ENCODE results near the gene VSIG10L.

DNA sequence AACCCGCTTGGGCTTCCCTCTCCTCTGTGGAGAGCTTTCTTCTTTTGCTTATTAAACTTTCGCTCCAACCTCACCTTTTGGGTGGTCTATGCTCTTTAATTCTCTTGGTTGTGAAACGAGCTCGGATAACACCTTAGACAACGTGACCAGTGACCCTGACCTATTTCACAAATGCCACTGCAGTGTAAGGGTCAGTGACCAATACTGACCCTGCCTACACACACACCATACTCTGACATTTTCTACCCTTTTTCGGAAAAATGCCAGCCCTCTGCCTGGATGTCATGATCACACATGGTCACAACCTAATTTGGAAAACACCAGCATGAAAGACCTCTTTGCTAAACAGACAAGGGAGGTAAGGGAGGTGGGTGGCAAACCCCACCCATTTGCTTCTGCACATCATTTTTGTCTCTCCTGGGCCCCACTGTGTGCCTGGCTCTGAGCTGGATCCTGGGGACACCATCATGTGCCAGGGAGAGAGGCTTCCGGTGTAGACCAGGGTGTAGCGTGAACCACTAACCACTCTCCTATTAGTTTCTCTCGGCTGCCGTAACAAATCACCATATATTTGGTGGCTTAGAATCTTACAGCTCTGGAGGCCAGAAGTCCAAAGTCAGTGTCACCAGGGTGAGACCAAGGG lies 14.3 kb upstream of the VSIG10L start:
- TF ChIP-seq, protein P1, sequence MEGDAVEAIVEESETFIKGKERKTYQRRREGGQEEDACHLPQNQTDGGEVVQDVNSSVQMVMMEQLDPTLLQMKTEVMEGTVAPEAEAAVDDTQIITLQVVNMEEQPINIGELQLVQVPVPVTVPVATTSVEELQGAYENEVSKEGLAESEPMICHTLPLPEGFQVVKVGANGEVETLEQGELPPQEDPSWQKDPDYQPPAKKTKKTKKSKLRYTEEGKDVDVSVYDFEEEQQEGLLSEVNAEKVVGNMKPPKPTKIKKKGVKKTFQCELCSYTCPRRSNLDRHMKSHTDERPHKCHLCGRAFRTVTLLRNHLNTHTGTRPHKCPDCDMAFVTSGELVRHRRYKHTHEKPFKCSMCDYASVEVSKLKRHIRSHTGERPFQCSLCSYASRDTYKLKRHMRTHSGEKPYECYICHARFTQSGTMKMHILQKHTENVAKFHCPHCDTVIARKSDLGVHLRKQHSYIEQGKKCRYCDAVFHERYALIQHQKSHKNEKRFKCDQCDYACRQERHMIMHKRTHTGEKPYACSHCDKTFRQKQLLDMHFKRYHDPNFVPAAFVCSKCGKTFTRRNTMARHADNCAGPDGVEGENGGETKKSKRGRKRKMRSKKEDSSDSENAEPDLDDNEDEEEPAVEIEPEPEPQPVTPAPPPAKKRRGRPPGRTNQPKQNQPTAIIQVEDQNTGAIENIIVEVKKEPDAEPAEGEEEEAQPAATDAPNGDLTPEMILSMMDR (IDR thresholded peaks at IDR 0.05 in 4 of 5, conservative IDR thresholded peaks at IDR 0.05 in 1 of 5): no peak
- TF ChIP-seq POLR2A (IDR thresholded peaks at IDR 0.05): no peak
